Panc1 (cell line): ENCODE results near the gene CASTOR1. TPM values are rescaled to one million over a fixed set of nuclear protein-coding genes. Genes with fewer than 3 reads are reported as not detected.
A peak's percentile ranks its signal among the peaks of the same experiment; 100 is the strongest.

ENCODE experiments used
- ATAC-seq: fragments of 200-7000 bp; cut with Tn5 transposase; 2 replicates; pipeline ENCODE4 v1.9.1; 2020; ENCODE audit warnings: mild to moderate bottlenecking, moderate library complexity
- BruUV-seq: library from RNA; stranded (reverse); fragments of 400-500 nt; replicated peaks from 2 replicates; lab custom pipeline; 2021; lab: Mats Ljungman, UMichigan
- CTCF ChIA-PET: fragments of 300-600 bp; sonication (Branson Sonifier 250); formaldehyde crosslinking; loops from one replicate; lab custom pipeline; 2022; ENCODE audit warnings: antibody characterized with exemption; lab: Charles Lee
- POLR2A ChIA-PET: fragments of 300-600 bp; sonication (Branson Sonifier 250); formaldehyde crosslinking; loops from one replicate; lab custom pipeline; 2022; ENCODE audit warnings: antibody characterized with exemption; lab: Charles Lee
- DNase-seq: peaks from one replicate; pipeline ENCODE4 v3.0.0-alpha.2; 2010; ENCODE audit warnings: low read depth, low spot score
- H3K27ac ChIP-seq: 2 replicates; pipeline ENCODE4 v1.5.1; 2011; ENCODE audit warnings: mild to moderate bottlenecking, low read length, inconsistent platforms
- H3K27me3 ChIP-seq: fragments of 200-500 bp; sonication (Bioruptor generic); 2 replicates; pipeline ENCODE4 v1.6.0; 2014; ENCODE audit warnings: low read length, inconsistent platforms; ENCODE audit not compliant: control insufficient read depth, insufficient read depth
- H3K36me3 ChIP-seq: fragments of 200-500 bp; sonication (Bioruptor generic); 2 replicates; pipeline ENCODE4 v1.5.1; 2014; ENCODE audit warnings: inconsistent platforms, mild to moderate bottlenecking, low read length, moderate library complexity; ENCODE audit not compliant: control insufficient read depth, insufficient read depth
- H3K4me1 ChIP-seq: 2 replicates; pipeline ENCODE4 v1.5.1; 2011; ENCODE audit warnings: inconsistent platforms, mild to moderate bottlenecking, low read length, moderate library complexity; ENCODE audit not compliant: control insufficient read depth, insufficient read depth
- H3K4me3 ChIP-seq, 2 experiments: 2 replicates each; pipeline ENCODE4 v1.5.1; 2011 to 2012; ENCODE audit warnings: low read depth in 2 of 2, low read length in 2 of 2, mild to moderate bottlenecking in 2 of 2, inconsistent platforms in 1 of 2, moderate library complexity in 1 of 2
- H3K9me3 ChIP-seq: fragments of 200-500 bp; sonication (Bioruptor generic); 2 replicates; pipeline ENCODE4 v1.5.1; 2014; ENCODE audit warnings: low read depth, mild to moderate bottlenecking, inconsistent platforms, low read length, moderate library complexity; ENCODE audit not compliant: control insufficient read depth, insufficient read depth
- POLR2AphosphoS5 ChIP-seq: IDR thresholded peaks from 2 replicates; pipeline ENCODE4 v1.6.1; 2012; ENCODE audit warnings: mild to moderate bottlenecking, low read depth, low read length, moderate library complexity
- SIN3A ChIP-seq: IDR thresholded peaks from 2 replicates; pipeline ENCODE4 v1.6.1; 2012; ENCODE audit warnings: low read depth, mild to moderate bottlenecking, low read length, moderate library complexity, borderline replicate concordance; ENCODE audit not compliant: insufficient read depth
- TCF7L2 ChIP-seq: IDR thresholded peaks from 2 replicates; pipeline ENCODE4 v1.6.1; 2011; ENCODE audit warnings: mild to moderate bottlenecking, low read depth, low read length, inconsistent platforms
- in situ Hi-C: cut with HindIII; loops from 2 replicates; pipeline ENCODE4 v1.10.0; 2016; ENCODE audit warnings: low sequenced_read_pairs, low pct_unique_long_range_greater_than_20kb
- intact Hi-C: fragments of 100-400 bp; cut with micrococcal nuclease; formaldehyde crosslinking; loops from one replicate; pipeline ENCODE4 v1.10.0; 2022; ENCODE audit not compliant: unreplicated experiment
- total RNA-seq: library from RNA; stranded (reverse); gene quantifications from one replicate; pipeline ENCODE4 v1.2.1, GENCODE V29; 2021; ENCODE audit not compliant: unreplicated experiment
- TF ChIP-seq, protein P1 (sequence below): fragments of 450-650 bp; IDR thresholded peaks from 2 replicates; pipeline ENCODE4 v1.5.1; 2017; ENCODE audit warnings: mild to moderate bottlenecking
- TF ChIP-seq, protein P2 (sequence below), 2 experiments: IDR thresholded peaks; 2 replicates each; pipeline ENCODE4 v1.6.1; 2011 to 2012; ENCODE audit warnings: low read depth in 2 of 2, control low read depth in 1 of 2, low read length in 1 of 2, mild to moderate bottlenecking in 1 of 2, moderate library complexity in 1 of 2; ENCODE audit not compliant: insufficient read depth in 1 of 2

Gene CASTOR1
- total RNA-seq, 1 experiment from 2014 or later: 6.7 TPM

DNA sequence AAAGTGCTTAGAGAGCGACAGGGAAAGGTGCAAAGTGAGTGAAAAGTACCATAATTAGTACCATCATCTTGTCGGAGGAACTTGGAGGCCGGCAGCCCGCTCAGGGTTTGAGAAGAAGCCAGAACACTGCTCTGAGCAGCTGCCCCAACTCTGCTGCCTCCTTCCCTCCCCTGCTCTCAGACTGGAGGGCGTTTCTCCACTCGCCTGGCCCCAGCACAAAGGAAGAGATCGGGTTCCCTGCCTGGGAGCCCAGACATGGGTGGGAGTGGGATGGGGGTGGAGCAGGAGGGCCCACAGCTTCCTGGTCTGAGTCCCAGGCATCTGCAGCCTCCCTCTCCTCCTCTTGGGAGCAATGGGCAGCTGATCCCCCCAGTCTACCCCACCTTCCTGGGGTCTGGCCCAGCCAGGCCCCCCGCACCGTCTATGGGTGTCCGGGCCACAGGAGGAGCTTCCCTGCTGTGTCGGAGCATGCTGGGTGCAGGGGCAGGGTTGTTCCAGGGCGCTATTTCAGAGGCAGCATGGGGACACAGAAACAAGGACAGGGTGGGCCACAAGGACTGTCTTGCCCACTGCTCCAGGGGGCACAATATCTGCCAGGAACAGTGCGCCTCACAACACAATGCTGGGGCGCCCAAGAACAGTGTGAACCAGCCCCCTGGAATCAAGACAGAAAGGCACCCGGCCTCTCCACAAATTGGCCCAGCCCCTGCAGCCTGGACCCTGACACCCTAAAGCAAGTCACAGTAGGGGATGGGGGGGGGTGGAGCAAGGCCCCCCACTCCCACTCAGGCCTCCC is 47.5 kb downstream of the CASTOR1 start:
- intact Hi-C loops: loop anchor here (5.0 kb wide), 1 partner anchor 134 kb away; no protein-coding TSS in a partner anchor
- H3K27ac ChIP-seq: peak overlapping the region; percentile 95
- ATAC-seq: no peak

DNA sequence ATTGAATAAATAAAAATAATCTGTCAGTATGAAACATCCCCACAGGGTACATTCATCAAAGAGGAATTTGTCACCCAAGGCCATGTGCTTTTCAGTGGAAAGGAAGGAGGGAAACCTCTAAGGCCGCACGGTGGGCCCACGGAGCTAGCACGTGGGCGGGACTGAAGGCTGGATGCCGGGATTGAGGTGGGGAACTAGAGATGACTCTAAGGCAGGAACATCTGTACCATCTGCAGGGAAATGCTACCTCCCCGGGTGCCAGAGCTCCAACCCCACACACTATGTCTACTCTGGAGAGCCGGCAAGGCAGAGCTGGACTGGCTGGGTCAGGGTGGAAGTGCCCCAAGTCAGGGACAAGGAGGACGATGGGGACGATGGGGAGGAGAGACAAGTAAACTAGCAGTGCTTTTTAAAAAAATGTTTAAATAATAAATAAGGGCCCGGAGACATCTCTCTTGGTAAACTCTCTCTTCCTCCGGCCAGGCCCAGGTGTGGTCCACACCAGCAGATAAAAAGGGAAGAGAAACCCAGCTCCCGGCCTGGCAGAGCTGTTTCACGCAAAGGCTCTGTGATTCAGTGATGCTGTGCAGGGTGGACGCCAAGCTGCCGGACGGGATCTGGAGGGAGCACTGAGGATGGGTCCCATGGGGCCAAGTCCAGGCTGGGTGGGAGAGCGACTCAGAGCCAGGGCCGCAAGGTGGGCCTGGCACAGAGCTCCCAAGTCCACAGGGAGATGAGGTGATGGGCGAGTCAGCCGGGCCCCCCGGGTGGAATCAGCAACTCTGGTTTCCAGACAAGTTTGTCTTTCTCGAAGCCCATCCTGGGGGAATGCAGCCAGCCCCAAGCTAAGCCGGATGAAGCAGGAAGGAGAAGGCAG is 48.5 kb downstream of the CASTOR1 start:
- ATAC-seq: no peak
- ChIA-PET CTCF (interaction anchor here (1.1 kb wide), 1 partner anchor 133 kb away, joined by 3 read pairs; no protein-coding TSS in a partner anchor), POLR2A (no interaction called here)
- Histone ChIP-seq H3K36me3 (no peaks in the 10 kb centered on the region; the same call in 1 of the 2 replicates), H3K27ac (peak overlapping the region; percentile 95), H3K27me3 (no peaks in the 10 kb centered on the region), H3K9me3 (no peaks in the 10 kb centered on the region), H3K4me1 (peaks cover 84% of the 10 kb centered on the region), H3K4me3 (no peak overlapping the region)
- BruUV-seq: no TSS peak
- no peak for TF ChIP-seq TCF7L2
- no peak for TF ChIP-seq SIN3A
- no peak for DNase-seq
- in situ Hi-C loops: no loop called here
- intact Hi-C loops: loop anchor here (5.0 kb wide), 1 partner anchor 133 kb away; no protein-coding TSS in a partner anchor

More for the DNA sequence above, 47.5 kb downstream of the CASTOR1 start:
- Histone ChIP-seq H3K9me3 (no peaks in the 10 kb centered on the region), H3K4me1 (peaks cover 74% of the 10 kb centered on the region), H3K4me3 (no peak overlapping the region), H3K27me3 (no peaks in the 10 kb centered on the region), H3K36me3 (no peaks in the 10 kb centered on the region; the same call in 1 of the 2 replicates)
- in situ Hi-C loops: no loop called here
- BruUV-seq: no TSS peak
- ChIA-PET CTCF (interaction anchor here (0.5 to 1.1 kb wide), 2 partner anchors 12 to 134 kb away, joined by 3 read pairs; no protein-coding TSS in a partner anchor), POLR2A (interaction anchor here (0.8 kb wide), 1 partner anchor 29 kb away, joined by 3 read pairs; no protein-coding TSS in a partner anchor)
- TF ChIP-seq SIN3A (no peak), POLR2AphosphoS5 (no peak; the same call in 1 of the 2 replicates), TCF7L2 (no peak)
- TF ChIP-seq, protein P1, sequence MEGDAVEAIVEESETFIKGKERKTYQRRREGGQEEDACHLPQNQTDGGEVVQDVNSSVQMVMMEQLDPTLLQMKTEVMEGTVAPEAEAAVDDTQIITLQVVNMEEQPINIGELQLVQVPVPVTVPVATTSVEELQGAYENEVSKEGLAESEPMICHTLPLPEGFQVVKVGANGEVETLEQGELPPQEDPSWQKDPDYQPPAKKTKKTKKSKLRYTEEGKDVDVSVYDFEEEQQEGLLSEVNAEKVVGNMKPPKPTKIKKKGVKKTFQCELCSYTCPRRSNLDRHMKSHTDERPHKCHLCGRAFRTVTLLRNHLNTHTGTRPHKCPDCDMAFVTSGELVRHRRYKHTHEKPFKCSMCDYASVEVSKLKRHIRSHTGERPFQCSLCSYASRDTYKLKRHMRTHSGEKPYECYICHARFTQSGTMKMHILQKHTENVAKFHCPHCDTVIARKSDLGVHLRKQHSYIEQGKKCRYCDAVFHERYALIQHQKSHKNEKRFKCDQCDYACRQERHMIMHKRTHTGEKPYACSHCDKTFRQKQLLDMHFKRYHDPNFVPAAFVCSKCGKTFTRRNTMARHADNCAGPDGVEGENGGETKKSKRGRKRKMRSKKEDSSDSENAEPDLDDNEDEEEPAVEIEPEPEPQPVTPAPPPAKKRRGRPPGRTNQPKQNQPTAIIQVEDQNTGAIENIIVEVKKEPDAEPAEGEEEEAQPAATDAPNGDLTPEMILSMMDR: no peak
- TF ChIP-seq, protein P2, sequence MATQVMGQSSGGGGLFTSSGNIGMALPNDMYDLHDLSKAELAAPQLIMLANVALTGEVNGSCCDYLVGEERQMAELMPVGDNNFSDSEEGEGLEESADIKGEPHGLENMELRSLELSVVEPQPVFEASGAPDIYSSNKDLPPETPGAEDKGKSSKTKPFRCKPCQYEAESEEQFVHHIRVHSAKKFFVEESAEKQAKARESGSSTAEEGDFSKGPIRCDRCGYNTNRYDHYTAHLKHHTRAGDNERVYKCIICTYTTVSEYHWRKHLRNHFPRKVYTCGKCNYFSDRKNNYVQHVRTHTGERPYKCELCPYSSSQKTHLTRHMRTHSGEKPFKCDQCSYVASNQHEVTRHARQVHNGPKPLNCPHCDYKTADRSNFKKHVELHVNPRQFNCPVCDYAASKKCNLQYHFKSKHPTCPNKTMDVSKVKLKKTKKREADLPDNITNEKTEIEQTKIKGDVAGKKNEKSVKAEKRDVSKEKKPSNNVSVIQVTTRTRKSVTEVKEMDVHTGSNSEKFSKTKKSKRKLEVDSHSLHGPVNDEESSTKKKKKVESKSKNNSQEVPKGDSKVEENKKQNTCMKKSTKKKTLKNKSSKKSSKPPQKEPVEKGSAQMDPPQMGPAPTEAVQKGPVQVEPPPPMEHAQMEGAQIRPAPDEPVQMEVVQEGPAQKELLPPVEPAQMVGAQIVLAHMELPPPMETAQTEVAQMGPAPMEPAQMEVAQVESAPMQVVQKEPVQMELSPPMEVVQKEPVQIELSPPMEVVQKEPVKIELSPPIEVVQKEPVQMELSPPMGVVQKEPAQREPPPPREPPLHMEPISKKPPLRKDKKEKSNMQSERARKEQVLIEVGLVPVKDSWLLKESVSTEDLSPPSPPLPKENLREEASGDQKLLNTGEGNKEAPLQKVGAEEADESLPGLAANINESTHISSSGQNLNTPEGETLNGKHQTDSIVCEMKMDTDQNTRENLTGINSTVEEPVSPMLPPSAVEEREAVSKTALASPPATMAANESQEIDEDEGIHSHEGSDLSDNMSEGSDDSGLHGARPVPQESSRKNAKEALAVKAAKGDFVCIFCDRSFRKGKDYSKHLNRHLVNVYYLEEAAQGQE (IDR thresholded peaks at IDR 0.05; ENCODE audit: insufficient read depth in 1 of 2, low read depth in 2 of 2, low read length in 1 of 2): no peak
- no peak for DNase-seq
